HFF-Myc (cell line): ENCODE measurements around the gene CAV2.

Experiments used
- DNase-seq: peaks from one replicate; pipeline ENCODE4 v3.0.0-alpha.2; 2011; ENCODE audit warnings: low read depth; ENCODE audit errors: extremely low read depth
- H3K4me3 ChIP-seq: replicated peaks from 2 replicates; pipeline ENCODE4 v1.5.1; 2011; ENCODE audit warnings: low read depth, mild to moderate bottlenecking, control low read depth, low read length
- TF ChIP-seq, protein P1 (sequence below): IDR thresholded peaks from 2 replicates; pipeline ENCODE4 v1.5.1; 2012; ENCODE audit warnings: mild to moderate bottlenecking, low read depth, low read length, control low read depth; ENCODE audit errors: missing control alignments

The CAV2 gene

DNA sequence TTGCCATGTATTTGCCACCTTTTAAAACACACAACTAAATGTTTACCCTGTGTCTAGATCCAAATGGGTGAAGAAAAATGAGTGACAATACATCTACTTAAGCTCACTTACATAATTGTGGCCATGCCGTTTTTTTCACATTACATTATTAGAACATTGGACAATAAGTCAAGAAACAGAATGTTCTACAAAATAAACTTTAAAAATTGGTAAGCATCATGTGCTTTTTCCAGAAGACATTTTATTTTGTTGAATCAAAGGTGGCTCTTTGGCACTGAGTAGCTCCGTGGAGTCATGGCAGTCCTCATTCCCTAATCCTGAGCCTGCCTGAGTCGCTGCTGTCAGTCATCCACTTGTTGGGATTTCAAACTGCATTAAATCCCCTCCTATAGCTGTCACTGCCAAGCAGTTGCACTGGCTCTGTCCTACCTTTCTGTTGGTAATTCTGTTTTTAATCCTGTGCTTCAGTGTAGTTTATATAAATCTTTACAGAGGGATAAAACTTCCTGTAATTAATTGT lies 57.6 kb downstream of the CAV2 start:
- TF ChIP-seq, protein P1, sequence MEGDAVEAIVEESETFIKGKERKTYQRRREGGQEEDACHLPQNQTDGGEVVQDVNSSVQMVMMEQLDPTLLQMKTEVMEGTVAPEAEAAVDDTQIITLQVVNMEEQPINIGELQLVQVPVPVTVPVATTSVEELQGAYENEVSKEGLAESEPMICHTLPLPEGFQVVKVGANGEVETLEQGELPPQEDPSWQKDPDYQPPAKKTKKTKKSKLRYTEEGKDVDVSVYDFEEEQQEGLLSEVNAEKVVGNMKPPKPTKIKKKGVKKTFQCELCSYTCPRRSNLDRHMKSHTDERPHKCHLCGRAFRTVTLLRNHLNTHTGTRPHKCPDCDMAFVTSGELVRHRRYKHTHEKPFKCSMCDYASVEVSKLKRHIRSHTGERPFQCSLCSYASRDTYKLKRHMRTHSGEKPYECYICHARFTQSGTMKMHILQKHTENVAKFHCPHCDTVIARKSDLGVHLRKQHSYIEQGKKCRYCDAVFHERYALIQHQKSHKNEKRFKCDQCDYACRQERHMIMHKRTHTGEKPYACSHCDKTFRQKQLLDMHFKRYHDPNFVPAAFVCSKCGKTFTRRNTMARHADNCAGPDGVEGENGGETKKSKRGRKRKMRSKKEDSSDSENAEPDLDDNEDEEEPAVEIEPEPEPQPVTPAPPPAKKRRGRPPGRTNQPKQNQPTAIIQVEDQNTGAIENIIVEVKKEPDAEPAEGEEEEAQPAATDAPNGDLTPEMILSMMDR = no peak
- no peak overlapping the region for H3K4me3 ChIP-seq
- no peak for DNase-seq

DNA sequence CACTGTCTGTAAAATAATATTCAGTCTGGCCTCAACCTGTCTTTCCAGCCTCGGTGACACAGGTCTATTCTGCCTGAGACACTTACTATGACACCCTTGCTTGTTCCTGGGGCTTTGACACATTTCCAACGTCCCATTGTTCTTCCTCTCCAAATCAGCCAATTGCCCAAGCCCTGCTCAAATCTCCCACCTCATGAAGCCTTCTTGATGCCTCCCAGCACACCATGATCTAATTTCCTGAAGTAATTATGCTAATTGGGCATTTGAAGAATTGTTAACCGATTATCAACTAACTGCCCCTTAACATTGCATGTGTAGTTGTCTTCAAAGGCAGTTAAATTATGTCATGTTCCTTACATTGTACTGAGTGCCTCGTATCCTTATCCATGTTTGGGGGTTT lies 58.4 kb downstream of the CAV2 start:
- H3K4me3 ChIP-seq = no peak overlapping the region
- TF ChIP-seq, protein P1 = no peak
- DNase-seq = no peak
